SJSA1 (cell line): Measurements from ENCODE around the gene CUTA. TPM values are rescaled to one million over a fixed set of nuclear protein-coding genes. Genes with fewer than 3 reads are reported as not detected.

Experiments used
- DNase-seq, 2 experiments: peaks; one replicate each; pipeline ENCODE4 v3.0.0-alpha.2; 2015 to 2020; ENCODE audit warnings: low spot score in 2 of 2, low read depth in 1 of 2
- H3K27ac ChIP-seq: fragments of 250-450 bp; sonication (Bioruptor Pico); 2 replicates; pipeline ENCODE4 v1.5.1; 2020; ENCODE audit warnings: mild to moderate bottlenecking, moderate library complexity
- H3K27me3 ChIP-seq: fragments of 250-450 bp; sonication (Bioruptor Pico); replicated peaks from 2 replicates; pipeline ENCODE4 v1.5.1; 2020; ENCODE audit warnings: mild to moderate bottlenecking, moderate library complexity
- H3K36me3 ChIP-seq: fragments of 250-450 bp; sonication (Bioruptor Pico); 2 replicates; pipeline ENCODE4 v1.5.1; 2020; ENCODE audit warnings: mild to moderate bottlenecking
- H3K4me1 ChIP-seq: fragments of 250-450 bp; sonication (Bioruptor Pico); replicated peaks from 2 replicates; pipeline ENCODE4 v1.6.1; 2021; ENCODE audit warnings: mild to moderate bottlenecking
- H3K4me3 ChIP-seq: fragments of 250-450 bp; sonication (Bioruptor Pico); 2 replicates; pipeline ENCODE4 v1.5.1; 2020; ENCODE audit warnings: mild to moderate bottlenecking
- H3K9me3 ChIP-seq: fragments of 250-450 bp; sonication (Bioruptor Pico); replicated peaks from 2 replicates; pipeline ENCODE4 v1.5.1; 2020; ENCODE audit warnings: mild to moderate bottlenecking
- total RNA-seq: library from RNA; depleted of rRNA; stranded (reverse); fragments of >200 nt; shearing (Covaris generic); gene quantifications from 2 replicates; pipeline ENCODE4 v1.2.3, GENCODE V29; 2014

The CUTA gene
- total RNA-seq, 1 experiment from 2014 or later: 201 TPM

DNA sequence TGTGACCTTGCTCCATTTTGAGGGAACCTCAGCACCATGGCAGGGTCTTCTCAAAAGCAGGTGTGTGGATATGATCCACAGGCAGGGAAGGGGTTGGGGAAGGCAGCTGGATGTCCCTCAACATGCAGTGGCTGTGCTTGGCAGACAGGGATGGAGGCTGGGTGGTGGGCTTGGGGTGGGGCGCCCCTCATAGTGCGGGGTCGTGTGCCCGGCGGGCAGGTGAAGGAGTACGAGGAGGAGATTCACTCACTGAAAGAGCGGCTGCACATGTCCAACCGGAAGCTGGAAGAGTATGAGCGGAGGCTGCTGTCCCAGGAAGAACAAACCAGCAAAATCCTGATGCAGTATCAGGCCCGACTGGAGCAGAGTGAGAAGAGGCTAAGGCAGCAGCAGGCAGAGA lies 28.4 kb upstream of the CUTA start:
- Histone ChIP-seq H3K27ac (no peak overlapping the region), H3K36me3 (peaks cover 12% of the 10 kb centered on the region), H3K4me3 (no peak overlapping the region), H3K9me3 (no peaks in the 10 kb centered on the region), H3K4me1 (no peaks in the 10 kb centered on the region), H3K27me3 (no peaks in the 10 kb centered on the region)
- no peak for DNase-seq

DNA sequence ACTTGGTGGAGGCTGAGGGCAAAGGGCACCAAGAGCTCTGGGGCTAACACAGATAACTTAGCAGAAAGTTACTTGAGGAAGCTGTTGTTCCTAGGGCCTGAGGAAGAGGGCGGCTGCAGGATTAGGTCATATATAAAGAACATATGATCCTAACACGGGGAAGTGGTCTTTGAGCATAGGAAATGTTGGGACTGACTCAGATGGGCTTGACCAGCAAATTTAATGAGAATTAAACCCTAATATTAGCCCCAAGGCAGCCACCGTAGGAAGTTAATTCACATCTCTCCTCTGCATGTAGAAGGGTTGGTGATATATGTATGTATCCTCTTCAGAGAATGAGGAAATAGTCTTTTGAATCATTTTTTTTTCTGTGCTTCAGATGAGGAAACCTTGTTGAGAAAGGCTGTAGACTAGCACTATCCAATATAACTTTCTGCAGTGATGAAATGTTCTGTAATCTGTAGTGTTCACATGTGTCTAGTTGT lies 27.3 kb upstream of the CUTA start:
- H3K36me3 ChIP-seq: peaks cover 12% of the 10 kb centered on the region
- no peak overlapping the region for H3K27ac ChIP-seq
- DNase-seq: no peak
- H3K4me1 ChIP-seq: no peaks in the 10 kb centered on the region
- H3K27me3 ChIP-seq: no peaks in the 10 kb centered on the region
- H3K4me3 ChIP-seq: no peak overlapping the region
- H3K9me3 ChIP-seq: no peaks in the 10 kb centered on the region

GRCh38 chr6:33443619-33444504 lies 26.0 kb upstream of the CUTA start:
- Histone ChIP-seq H3K36me3 (peaks cover 12% of the 10 kb centered on the region), H3K9me3 (no peaks in the 10 kb centered on the region), H3K27ac (no peak overlapping the region), H3K27me3 (no peaks in the 10 kb centered on the region), H3K4me1 (no peaks in the 10 kb centered on the region), H3K4me3 (no peak overlapping the region)
- no peak for DNase-seq

DNA sequence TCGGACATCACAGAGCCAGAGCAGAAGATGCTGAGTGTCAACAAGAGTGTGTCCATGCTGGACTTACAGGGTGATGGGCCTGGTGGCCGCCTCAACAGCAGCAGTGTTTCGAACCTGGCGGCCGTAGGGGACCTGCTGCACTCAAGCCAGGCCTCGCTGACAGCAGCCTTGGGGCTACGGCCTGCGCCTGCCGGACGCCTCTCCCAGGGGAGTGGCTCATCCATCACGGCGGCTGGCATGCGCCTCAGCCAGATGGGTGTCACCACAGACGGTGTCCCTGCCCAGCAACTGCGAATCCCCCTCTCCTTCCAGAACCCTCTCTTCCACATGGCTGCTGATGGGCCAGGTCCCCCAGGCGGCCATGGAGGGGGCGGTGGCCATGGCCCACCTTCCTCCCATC lies 25.1 kb upstream of the CUTA start:
- H3K4me3 ChIP-seq: no peak overlapping the region
- H3K27me3 ChIP-seq: no peaks in the 10 kb centered on the region
- no peak for DNase-seq
- no peak overlapping the region for H3K27ac ChIP-seq
- H3K4me1 ChIP-seq: no peaks in the 10 kb centered on the region
- no peaks in the 10 kb centered on the region for H3K9me3 ChIP-seq
- peaks cover 16% of the 10 kb centered on the region for H3K36me3 ChIP-seq

DNA sequence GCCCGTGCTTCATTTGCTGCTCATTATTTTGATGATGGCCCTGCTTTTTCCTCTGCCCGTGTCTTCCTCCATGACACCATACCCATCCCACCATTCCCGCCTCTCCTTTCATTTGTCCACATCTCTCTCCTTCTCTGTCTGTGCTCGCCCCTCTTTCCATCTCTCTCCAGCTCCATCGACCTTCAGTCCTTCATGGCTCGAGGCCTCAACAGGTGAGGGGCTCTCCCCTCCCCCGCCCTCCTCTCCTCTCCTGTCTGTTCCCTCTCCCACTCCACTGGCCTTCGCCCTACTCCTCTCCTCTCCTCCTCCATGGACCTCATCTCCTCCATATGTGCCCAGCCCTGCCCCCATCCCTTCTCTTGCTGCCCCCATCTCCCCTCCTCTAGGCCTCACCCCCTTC lies 24.4 kb upstream of the CUTA start:
- no peak for DNase-seq
- Histone ChIP-seq H3K36me3 (peaks cover 20% of the 10 kb centered on the region), H3K4me1 (no peaks in the 10 kb centered on the region), H3K27me3 (no peaks in the 10 kb centered on the region), H3K4me3 (no peak overlapping the region), H3K9me3 (no peaks in the 10 kb centered on the region), H3K27ac (no peak overlapping the region)

GRCh38 chr6:33441457-33441856 lies 23.6 kb upstream of the CUTA start:
- peaks cover 27% of the 10 kb centered on the region for H3K36me3 ChIP-seq
- no peaks in the 10 kb centered on the region for H3K4me1 ChIP-seq
- no peak overlapping the region for H3K4me3 ChIP-seq
- DNase-seq: no peak
- no peak overlapping the region for H3K27ac ChIP-seq
- H3K9me3 ChIP-seq: no peaks in the 10 kb centered on the region
- no peaks in the 10 kb centered on the region for H3K27me3 ChIP-seq

DNA sequence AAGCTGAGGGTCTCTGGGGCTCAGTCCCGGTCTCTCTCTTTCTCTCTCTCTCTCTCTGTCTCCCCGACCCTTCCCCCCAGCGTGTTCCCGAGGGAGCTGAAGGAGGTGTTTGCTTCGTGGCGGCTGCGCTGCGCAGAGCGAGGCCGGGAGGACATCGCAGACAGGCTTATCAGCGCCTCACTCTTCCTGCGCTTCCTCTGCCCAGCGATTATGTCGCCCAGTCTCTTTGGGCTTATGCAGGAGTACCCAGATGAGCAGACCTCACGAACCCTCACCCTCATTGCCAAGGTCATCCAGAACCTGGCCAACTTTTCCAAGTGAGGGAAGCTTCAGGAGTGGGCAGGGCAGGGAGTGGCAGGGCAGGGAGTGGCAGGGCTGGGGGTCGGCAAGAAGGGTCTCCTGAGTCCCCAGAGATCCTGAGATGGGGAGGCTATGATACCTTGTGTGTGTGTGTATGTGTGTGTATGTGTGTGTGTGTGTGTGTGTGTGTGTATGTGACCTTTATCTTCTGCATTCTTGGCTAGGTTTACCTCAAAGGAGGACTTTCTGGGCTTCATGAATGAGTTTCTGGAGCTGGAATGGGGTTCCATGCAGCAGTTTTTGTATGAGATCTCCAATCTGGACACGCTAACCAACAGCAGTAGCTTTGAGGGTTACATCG lies 22.9 kb upstream of the CUTA start:
- Histone ChIP-seq H3K27ac (no peak overlapping the region), H3K4me1 (no peaks in the 10 kb centered on the region), H3K36me3 (peaks cover 29% of the 10 kb centered on the region), H3K27me3 (no peaks in the 10 kb centered on the region), H3K4me3 (no peak overlapping the region), H3K9me3 (no peaks in the 10 kb centered on the region)
- DNase-seq: no peak

DNA sequence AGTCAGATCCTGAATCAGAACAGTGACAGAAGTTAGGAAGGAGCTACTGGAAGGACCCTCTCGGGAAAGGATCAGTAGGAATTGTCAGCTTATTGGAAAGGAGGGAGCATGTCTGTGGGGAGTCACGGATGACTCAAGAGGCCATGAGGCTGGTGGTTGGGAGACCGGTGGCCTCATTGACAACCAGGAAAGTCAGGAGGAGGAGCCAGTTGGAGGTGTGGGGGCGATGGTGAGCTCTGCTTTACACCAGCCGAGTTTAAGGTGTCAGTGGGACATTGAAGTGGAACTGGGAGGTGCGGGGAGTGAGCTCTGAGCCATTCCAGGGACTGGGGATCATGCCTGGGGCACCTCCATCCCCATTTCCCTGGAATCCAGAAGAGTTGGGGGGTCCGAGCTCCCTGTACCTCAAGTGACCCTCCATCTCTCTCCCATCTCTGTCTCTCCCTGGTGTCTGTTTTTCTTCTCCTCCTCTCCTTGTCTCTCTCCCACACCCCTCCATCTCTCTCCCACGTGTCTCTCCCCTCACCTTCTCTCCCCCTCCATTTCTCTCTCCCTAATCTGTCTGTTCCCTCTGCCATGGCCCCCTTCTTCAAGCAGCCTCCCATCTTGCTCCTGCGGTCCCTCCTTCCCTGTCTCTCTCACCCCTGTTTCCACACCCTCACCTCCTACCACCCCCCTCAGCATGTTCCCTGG lies 22.2 kb upstream of the CUTA start:
- no peak overlapping the region for H3K27ac ChIP-seq
- no peaks in the 10 kb centered on the region for H3K27me3 ChIP-seq
- H3K4me1 ChIP-seq: no peaks in the 10 kb centered on the region
- no peak overlapping the region for H3K4me3 ChIP-seq
- H3K9me3 ChIP-seq: no peaks in the 10 kb centered on the region
- DNase-seq: no peak
- peaks cover 36% of the 10 kb centered on the region for H3K36me3 ChIP-seq

- peaks cover 32% of the 10 kb centered on the region for H3K36me3 ChIP-seq
Observed at GRCh38 chr6:33438978-33439594, 21.2 kb upstream of the CUTA start.

DNA sequence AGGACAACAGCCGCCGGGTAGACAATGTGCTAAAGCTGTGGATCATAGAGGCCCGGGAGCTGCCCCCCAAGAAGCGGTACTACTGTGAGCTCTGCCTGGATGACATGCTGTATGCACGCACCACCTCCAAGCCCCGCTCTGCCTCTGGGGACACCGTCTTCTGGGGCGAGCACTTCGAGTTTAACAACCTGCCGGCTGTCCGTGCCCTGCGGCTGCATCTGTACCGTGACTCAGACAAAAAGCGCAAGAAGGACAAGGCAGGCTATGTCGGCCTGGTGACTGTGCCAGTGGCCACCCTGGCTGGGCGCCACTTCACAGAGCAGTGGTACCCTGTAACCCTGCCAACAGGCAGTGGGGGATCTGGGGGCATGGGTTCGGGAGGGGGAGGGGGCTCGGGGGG lies 19.8 kb upstream of the CUTA start:
- H3K9me3 ChIP-seq: no peaks in the 10 kb centered on the region
- peaks cover 28% of the 10 kb centered on the region; the same call in 1 of the 2 replicates for H3K36me3 ChIP-seq
- H3K4me3 ChIP-seq: no peak overlapping the region
- DNase-seq: no peak
- no peaks in the 10 kb centered on the region for H3K27me3 ChIP-seq
- no peak overlapping the region for H3K27ac ChIP-seq
- H3K4me1 ChIP-seq: no peaks in the 10 kb centered on the region

More at GRCh38 chr6:33438978-33439594, 21.2 kb upstream of the CUTA start:
- Histone ChIP-seq H3K27me3 (no peaks in the 10 kb centered on the region), H3K4me3 (no peak overlapping the region), H3K27ac (no peak overlapping the region), H3K9me3 (no peaks in the 10 kb centered on the region), H3K4me1 (no peaks in the 10 kb centered on the region)
- no peak for DNase-seq

DNA sequence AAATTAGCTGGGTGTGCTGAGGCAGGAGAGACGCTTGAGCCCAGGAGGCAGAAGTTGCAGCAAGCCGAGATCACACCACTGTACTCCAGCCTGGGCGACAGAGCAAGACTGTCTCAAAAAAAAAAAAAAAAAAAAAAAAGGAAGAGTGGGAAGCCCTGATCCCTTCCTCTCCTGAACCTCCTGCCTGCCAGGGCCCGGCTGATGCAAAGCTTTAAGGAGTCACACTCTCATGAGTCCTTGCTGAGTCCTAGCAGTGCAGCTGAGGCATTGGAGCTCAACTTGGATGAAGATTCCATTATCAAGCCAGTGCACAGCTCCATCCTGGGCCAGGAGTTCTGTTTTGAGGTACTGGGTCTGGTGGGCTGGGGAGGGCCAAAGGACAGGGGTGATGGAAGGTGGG lies 17.1 kb upstream of the CUTA start:
- Histone ChIP-seq H3K27ac (no peak overlapping the region), H3K36me3 (peaks cover 24% of the 10 kb centered on the region; the same call in 1 of the 2 replicates), H3K4me3 (no peak overlapping the region), H3K27me3 (no peaks in the 10 kb centered on the region), H3K9me3 (no peaks in the 10 kb centered on the region), H3K4me1 (no peaks in the 10 kb centered on the region)
- DNase-seq: no peak

DNA sequence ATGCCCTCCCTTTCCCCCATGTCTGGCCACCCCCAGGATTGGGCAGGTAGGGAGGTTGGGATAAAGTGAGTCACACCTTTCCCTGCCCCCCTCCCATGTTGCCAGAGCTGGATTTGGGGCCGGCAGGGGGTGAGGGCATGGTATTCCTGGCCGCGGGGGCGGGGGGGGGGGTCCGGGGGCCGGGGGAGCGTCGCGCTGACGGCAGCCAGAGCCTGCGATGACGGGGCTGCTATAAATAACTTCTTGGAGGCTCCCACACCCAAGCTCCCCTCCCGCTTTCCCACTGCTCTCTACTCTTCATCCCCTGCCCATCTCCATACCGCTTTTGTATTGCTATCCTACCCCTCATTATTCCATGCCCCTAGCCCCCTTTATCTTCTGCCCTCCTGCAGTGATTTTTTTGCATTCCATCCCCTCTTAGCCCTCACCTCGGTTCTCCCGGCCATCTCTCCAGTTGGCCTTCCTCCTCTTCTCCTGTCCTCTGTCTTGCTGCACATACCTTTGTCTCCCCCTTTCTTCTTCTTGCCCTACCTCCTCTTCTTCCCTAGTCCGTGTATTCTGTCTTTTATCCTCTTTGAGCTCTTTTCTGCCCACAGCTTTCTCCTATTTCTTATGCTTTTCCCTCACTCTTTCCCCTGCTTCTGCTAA lies 15.8 kb upstream of the CUTA start:
- no peaks in the 10 kb centered on the region; the same call in 1 of the 2 replicates for H3K4me1 ChIP-seq
- no peak overlapping the region for H3K27ac ChIP-seq
- H3K36me3 ChIP-seq: peaks cover 24% of the 10 kb centered on the region; the same call in 1 of the 2 replicates
- H3K27me3 ChIP-seq: no peaks in the 10 kb centered on the region
- no peak for DNase-seq
- H3K9me3 ChIP-seq: no peaks in the 10 kb centered on the region
- H3K4me3 ChIP-seq: no peak overlapping the region

DNA sequence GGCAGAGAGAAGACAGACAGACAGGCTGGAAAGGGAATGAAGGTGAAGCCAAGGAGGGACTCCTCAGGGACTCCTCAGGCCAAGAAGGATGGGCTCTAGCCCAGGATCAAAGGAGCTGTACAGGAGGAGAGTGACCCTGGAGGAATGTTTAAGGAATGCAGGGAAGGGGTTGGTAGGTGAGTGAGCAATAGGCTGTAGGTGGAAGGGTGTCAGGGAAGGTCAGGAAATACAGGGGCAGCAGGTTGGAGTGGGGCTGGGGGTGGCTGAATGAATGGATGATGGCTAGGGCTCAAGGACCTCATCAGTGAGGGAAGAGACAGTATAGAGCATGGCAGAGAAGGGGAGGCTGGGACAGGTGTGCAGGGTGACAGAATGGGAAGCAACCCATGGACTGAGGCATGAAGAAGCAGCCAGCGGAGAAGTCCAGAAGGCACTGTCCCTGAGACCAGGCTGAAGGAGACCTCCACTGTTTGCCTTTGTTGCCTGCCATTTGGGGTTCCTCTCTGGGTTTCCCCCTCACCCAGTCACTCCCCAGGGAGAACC lies 15.2 kb upstream of the CUTA start:
- no peak for DNase-seq
- Histone ChIP-seq H3K9me3 (no peaks in the 10 kb centered on the region), H3K4me3 (no peak overlapping the region), H3K36me3 (peaks cover 21% of the 10 kb centered on the region; the same call in 1 of the 2 replicates), H3K27ac (no peak overlapping the region), H3K27me3 (no peaks in the 10 kb centered on the region), H3K4me1 (peaks cover 4% of the 10 kb centered on the region)
